SU-DHL-6 (cell line): Measurements from ENCODE around the gene NOC2L.

Experiments
- CTCF ChIP-seq: fragments of 200-600 bp; sonication (generic); IDR thresholded peaks from one replicate; pipeline ENCODE4 v1.5.1; 2017; ENCODE audit warnings: antibody characterized with exemption, mild to moderate bottlenecking, low read length, moderate library complexity; ENCODE audit not compliant: insufficient read depth, poor library complexity, severe bottlenecking
- EZH2phosphoT487 ChIP-seq: fragments of 200-600 bp; sonication (generic), shearing (Covaris generic); conservative IDR thresholded peaks from 2 replicates; pipeline ENCODE4 v1.6.1; 2018; ENCODE audit warnings: mild to moderate bottlenecking, antibody characterized with exemption, low read length, moderate library complexity, mixed read lengths

- TF ChIP-seq CTCF (no peak), EZH2phosphoT487 (no peak)
Observed at GRCh38 chr1:998995-999724, 40.1 kb upstream of the NOC2L start.
